HG03342 (cell line): Measurements from ENCODE around the gene GABRE.

Experiments used
- ATAC-seq: cut with Tn5 transposase; IDR thresholded peaks from one replicate; pipeline ENCODE4 v1.9.1; 2021; ENCODE audit warnings: mild to moderate bottlenecking, moderate library complexity; ENCODE audit not compliant: unreplicated experiment

The GABRE gene, protein sequence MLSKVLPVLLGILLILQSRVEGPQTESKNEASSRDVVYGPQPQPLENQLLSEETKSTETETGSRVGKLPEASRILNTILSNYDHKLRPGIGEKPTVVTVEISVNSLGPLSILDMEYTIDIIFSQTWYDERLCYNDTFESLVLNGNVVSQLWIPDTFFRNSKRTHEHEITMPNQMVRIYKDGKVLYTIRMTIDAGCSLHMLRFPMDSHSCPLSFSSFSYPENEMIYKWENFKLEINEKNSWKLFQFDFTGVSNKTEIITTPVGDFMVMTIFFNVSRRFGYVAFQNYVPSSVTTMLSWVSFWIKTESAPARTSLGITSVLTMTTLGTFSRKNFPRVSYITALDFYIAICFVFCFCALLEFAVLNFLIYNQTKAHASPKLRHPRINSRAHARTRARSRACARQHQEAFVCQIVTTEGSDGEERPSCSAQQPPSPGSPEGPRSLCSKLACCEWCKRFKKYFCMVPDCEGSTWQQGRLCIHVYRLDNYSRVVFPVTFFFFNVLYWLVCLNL

DNA sequence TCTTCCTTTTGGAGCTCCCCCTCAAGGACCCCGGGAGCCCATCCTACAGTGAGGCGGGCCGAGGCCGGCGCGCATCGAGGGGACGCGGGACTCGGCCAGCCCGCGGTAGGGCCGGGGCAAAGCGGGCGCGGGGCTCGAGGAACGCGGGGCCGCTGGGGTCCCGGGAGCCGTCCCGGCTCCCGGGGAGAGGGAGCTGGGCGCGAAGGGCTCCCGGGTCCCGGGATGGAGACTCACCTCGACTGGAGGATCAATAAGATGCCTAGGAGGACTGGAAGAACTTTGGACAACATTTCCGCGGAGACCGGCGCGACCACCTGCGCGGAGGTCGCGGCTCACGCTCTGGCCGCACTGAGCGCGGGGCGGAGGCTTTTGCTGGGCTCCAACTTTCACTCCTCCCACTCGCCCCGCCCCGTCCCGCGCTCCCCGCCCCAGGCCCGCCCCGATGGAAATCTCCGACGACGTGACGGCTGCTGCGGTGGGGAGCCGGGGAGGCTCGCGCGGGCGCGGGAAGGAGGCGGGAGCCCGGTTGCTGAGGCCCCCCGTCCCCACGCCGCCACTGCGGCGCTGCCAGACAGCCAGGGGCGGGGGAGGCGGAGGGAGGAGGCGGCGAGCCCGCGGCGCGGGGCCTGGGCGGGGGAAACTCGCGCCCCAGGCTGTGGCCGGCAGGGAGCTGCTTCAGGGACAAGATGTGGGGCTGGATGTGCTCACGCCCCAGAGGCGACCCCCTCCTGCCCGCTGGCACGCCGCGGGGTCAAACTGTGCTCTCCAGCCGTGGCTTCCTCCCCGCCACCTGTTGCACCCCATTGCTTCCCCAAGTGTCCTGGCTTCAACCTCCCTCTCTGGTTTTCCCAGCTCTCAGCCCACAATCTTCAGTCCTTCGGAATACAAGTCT lies at the start of gene GABRE:
Gene GABRE, minus strand, starts transcription at position 341 of the 892 bp plus-strand sequence. Its CDS starts 51 bp downstream, at position 290.
- no peak for ATAC-seq

DNA sequence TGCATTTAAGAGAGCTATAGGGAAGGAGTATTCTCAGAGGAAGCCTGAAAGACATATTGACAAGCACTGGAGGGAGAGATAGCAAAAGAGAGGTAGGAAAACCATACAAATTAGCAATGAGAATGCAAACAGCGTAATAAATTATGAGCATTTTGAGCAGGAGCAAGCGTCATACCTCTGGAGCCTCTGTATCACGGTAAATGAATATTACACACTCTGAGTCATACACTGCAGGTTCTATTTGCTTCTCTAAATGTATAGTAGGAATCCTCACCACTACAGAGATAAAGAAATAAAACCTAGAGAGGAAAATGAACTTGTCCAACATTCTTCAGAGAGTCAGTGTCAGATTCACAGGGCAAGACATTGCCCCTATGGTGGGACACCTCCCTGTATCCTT lies 46.4 kb upstream of the GABRE start:
- ATAC-seq, result no peak

DNA sequence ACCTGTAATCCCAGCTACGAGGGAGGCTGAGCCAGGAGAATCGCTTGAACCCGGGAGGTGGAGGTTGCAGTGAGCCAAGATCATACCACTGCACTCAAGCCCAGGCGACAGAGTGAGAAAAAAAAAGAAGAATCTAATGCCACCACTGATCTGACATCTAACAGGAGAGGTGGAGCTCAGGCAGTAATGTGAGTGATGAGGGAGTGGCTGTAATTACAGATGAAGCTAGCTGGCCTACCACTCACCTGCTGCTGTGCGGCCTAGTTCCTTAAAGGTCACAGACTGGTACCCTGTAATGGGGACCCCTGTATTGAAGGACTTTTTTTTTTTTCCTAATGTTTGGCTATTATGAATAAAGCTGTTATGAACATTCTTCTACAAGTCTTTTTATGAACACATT lies 25.3 kb upstream of the GABRE start:
- ATAC-seq, result no peak

DNA sequence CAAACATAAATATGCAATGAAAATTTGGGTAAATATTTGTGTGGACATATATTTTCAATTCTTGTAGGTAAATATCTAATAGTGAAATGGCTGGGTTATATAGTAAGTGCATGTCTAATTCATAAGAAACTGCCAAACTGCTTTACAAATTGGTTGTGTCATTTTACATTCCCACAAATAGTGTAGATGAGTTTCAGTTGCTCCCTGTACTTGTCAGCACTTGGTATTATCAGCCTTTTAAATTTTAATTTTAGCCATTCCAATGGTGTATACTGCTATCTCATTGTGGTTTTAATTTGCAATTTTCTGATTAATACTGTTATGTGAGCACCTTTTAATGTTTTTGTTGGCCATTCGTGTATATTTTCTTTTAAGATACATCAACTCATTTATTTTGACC lies 23.1 kb upstream of the GABRE start:
- ATAC-seq, result no peak

DNA sequence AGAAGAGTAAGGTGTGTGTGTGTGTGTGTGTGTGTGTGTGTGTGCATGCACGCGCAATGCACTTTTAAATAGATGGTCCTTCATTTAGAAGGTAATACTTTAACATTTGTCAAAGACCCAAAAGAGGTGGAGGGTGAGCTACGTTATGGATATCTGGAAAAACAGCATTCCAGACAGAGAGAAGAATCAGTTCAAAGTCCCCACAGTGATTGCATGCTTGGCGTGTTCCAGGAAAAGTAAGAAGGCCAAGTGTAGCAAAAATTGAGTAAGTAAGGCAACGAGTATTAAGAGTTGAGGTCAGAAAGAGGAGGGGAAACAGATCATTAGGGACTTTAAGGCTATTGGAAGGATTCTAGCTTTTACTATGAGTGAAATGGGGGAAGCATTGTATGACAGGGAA lies 21.9 kb upstream of the GABRE start:
- ATAC-seq, result no peak

DNA sequence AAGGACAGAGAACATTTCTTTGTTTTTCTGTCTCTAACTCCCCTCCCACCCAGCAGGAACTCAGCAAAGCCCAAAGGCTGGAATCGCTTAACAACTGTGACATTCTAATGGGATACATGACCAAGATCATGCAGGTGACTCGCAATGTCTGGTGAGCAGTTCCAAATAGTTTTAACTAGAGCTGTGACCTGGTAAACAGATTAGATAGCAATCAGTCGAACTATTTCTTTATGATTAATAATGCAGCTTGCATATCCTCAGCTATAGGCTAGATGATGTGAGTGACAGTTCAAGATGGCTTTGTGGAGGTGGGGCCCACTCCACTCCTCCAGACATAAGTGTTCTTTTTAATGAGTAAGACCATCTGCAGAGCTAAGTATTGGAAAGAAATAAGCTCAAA lies 20.0 kb upstream of the GABRE start:
- no peak for ATAC-seq

DNA sequence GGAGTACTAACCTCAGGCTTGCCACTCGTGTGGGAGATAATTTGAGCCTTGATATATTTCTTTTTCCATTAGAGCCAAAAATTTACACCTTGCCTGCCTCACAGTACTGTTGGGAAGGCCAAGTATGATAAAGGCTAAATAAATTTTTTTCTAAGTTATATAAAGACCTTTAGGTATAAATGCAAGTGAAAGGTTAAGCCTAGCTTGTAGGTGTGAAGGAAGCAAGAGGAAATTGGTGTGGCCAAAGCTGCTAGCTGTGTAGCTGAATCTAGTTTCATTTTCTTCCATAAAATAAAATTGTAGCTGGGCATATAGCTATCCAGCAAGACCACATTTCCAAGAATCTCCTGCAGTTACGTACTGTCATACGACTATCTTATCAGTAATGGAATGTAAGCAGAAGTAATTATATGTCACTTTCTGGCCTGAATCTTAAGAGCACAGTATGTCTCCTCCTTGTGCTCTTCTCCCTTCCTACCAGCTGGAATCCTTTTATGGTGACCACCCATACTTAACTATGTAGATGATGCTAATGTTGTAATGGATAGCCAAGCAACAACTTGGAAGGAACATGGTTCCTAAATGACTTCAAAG lies 14.3 kb upstream of the GABRE start:
- no peak for ATAC-seq

DNA sequence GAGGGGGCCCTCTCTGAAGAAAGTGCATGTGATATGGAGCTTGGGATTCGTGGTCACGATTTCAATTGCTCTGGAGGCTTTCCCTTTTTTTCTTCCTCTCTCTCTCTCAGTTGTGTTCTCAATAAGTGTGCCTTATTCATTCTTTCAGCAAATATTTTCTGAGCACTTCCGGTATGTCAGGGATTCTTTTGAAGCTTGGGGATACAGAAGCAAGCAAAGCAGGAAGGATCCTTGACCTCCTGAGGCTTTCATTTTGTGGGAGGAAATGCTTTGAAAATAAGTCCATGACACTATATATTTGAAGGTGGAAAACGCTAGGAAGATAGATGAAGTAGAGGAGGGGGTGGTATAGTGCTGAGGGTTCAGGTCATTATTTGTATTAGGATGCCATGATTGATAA lies 12.6 kb upstream of the GABRE start:
- no peak for ATAC-seq

DNA sequence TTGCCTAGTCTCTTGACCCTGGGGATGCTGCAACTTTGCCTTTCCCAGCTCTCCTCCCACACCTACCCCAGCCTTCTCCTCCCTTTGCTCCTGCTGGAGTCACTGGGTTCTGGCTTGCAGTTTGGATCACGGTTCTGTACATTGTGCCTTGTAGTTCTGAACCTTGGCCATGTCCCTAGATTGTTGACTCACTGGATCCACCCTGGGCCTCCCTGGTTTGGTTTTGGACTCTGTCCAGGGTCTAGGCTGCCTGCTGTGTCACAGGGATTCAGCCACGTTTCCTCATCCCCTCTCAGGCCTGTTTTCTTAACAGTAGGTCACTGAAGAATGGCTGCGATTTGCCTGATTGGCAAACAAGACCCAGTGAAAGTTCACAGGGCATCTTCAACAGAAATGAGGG lies 11.5 kb upstream of the GABRE start:
- no peak for ATAC-seq

DNA sequence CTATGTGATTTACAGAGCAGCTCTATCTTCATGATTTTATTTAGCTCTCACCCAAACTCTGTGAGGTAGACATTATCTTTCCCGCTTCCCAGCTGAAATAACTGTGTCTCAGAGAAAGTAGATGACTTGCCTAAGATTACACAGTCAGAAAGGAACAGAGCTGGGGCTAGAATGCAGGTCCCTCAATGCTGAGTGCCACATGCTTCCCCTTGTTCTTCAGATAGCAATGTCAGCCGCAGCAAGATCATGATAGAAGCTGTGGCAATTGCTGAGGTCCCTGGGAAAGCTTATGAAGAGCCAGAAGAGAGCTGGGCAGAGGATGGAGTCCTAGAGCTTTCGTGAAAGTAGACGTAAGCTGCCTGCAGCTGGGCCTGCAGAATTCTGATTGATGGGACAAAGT lies 11.1 kb upstream of the GABRE start:
- ATAC-seq, result no peak

DNA sequence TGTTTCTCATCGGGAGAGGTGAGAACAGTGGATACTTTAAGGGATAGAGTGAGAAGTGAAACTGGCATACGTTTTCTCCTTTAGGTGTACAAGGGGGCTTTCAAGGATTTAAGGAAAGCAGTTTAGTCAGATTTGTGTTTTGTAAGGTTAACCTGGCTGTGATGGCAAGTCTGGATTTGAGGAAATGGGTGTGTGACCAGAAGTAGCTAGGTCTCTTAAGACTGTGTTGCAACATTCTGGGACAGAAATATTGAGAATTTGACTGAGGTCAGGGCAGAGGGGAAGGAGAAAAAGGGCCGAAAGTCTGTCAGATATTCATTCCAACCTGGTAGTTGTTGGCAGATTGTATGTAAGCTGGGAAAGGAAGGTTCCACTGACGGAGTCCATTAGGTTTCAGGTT lies 10.4 kb upstream of the GABRE start:
- no peak for ATAC-seq

DNA sequence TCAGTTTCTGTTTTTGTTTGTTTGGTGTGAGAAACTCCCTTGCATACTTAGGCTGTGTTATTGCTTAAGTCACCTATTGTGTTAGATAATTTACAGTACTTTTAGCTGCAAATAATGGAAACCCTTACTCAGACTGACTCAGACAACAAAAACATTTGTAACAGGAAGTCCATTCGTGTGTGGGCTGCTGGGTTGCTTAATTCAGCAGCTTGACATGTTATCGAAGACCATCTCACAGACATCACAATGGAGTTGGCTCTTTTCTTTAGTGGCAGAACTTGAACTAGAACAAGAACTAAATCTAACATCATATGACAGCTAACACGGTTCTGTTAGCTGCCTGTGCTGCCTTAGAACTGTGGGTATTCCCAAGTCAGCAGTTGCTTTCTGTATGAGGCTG lies 9.9 kb upstream of the GABRE start:
- no peak for ATAC-seq

DNA sequence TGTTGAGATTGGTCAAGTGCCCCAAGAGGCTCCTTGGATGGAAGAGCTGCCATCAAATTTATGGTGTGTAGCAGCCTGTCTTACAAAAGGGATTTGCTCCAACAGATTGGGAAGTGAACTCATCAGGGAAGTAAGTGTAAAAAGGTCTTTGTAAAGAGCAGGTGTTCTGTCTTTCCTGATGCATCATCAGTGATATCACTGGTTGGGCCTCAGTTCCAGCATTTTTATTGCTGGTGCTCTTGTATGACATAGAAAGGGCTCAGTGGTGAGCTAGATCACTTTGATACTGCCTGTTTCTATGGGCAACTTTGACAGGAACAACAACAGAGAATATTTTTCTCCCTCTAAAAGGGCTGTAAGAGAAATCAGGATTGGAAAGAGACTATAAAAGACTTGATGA lies 8.7 kb upstream of the GABRE start:
- no peak for ATAC-seq

DNA sequence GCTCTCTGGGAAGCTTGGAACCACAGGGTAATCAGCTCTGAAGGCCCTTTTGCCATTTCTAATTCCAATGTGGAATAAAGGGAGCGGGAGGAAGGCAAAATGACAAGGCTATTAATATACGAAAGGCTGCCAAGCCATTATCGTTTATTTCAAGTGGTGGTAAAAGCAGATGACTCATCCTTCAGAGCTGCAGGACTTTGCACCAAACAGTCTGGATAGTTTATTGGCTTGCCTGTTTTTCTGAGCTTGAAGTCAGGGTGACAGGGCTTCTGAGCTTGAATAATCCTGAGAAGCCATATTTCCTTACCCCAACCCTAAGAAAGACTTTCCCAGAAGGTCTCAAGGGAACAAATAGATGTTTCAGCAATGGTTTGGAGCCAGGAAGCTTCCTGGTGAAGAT lies 7.7 kb upstream of the GABRE start:
- no peak for ATAC-seq

DNA sequence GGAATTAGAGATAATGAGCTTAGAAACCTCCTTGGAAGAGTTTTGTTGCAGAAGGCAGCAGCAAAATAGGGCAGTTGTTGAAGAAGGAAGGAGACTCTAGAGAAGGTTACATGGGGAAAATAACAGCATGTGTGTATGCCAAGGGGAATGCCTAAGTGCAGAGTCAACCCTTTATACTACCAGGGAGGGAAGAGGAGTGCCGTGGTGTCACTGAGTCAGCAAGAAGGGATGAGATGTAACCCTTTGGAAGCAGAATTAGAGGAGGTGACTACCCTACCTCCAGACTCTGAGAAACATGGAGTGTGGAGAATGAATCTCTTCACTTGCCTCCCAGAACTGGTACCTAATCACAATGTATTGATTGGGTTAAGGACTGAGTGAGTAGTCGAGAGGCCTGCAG lies 6.7 kb upstream of the GABRE start:
- ATAC-seq, result no peak

DNA sequence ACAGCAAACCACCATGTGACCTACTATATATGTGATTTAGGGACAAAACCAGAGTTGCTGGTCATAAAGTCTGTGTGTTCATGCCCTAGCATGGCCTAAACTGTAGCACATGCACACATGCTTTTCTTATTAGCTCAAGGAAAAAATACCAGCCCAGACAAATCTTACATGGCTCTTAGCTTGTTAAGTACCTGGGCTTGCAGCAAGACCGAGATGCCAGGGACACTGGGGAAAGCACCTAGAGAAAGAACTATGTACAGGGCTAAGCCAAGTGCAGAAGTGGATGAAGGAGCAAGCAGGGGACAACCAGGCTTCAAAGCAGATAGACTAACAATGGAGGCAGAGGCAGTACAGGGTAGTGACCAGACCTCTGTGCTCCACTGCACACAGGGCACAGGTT lies 3.4 kb upstream of the GABRE start:
- no peak for ATAC-seq

DNA sequence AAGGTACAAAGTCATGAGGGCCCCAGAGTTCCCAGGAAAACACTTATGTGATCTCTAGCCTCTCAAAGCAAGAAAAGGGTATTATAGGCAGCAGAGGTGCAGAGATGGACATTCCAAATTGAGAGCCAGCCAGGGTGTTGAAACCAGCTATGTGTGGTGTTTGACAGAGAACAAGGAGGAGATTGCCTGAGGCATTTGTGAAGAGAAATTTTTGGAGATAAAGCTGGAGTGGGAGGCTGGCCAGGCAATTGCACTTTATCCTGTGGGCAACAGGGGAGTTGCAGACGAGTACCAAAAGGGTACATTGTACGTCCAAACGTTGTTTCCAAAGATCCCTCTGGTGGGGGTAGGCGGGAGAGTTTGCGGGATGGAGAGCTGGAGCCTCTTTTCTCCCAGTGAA lies 2.5 kb upstream of the GABRE start:
- ATAC-seq, result no peak

DNA sequence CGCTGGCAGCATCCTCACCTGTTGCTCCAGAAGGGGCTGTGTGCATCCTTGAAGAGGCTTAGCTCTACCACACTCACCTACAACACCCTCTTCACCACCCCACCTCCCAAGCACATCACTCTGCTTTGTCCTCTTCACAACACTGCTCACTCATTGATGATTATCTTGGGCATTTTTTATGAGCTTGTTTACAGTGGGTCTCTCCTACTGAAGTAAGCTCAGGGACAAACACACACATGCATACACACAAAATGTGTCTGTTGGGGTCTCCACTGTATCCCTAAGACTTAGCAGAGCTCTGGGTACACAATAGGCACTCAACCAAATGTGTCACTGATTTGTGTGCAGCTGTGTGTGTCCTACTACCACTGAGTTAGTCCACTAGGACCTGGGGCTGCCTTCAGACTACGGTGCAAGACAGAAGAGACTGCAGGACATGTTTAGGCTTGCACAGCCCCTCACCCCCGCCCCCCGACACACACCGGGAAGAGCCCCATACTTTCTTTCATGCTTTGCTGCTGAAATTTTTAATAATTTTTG lies 1.3 kb upstream of the GABRE start:
- no peak for ATAC-seq

DNA sequence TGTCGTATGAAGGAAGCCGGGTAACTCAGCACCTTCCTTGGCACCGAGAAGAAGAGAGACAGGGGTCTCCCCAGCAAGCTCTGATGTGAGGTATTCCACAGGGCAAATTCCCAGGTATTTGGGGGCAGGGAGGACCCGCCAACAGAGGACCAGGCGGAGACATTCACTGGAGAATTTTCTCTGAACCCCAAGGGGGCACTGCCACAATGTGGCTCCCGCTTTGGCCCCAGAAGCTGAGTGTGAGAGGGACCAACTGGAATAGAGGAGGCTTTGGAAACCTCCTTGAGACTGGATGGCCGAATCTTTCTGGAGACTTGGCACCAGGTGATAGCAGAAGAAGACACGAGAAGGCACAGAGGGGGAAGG lies 735 bp upstream of the GABRE start:
- ATAC-seq, result no peak

DNA sequence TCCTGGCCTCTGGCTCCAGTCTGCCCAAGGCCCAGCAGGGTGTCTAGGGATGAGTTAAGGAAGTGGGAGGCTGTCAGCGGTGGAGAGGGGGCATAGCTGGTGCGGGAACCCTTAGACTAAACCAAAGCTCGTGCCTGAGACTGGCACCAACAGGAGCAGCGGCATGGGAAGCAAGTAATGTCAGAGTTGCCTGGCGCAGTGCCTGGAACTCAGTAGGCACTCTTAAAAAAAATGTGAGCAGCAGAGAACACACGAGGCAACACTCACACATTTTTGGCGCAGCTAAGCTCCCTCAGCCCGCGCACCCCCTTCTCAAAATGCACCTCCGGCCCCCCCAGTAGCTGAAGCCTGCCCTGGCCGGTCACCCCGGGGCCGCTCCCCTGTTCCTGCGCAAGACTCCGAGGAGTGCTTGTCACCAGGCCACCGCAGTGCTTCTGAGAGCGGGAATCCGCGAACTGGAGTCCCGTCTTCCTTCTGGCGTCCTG lies 583 bp downstream of the GABRE start:
- no peak for ATAC-seq

DNA sequence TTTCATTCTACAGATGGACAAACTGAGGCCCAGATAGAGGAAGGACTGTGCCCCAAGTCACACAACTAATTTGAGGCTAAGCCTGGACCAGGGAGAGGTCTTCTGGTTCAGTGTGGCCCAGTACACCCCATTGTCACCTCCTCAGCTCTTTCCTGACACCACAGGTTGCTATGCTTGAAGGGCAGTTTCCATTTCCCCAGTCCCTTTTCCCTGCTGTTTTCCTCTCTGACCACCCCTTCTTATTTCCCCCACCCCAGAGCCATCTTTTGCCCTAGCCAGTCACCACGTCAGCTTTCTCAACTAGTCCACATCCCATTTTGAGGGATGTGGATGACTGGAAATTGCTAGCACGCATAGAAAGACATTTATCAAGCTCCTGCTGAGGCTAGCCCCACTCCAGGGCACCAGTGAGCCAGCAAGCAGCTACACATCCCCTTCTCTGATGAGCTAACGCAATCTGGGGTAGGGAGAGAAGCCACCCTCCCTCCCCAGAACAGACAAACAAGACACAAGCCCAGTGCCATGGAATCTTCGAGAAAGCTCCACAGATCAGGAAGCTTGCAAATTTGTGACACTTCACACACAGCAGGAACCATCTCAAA lies 1.3 kb downstream of the GABRE start:
- no peak for ATAC-seq
